Rectal smooth muscle tissue (tissue), 1 donor: ENCODE measurements around the gene MYF6.

ENCODE experiments used
- H3K27ac ChIP-seq: one replicate; pipeline ENCODE4 v1.7.0; 2013; ENCODE audit warnings: low read depth, low read length, inconsistent platforms
- H3K27me3 ChIP-seq: one replicate; pipeline ENCODE4 v1.7.0; 2013; ENCODE audit warnings: low read length; ENCODE audit not compliant: control insufficient read depth, insufficient read depth
- H3K36me3 ChIP-seq: one replicate; pipeline ENCODE4 v1.7.0; 2013; ENCODE audit warnings: low read length; ENCODE audit not compliant: control insufficient read depth, insufficient read depth
- H3K4me1 ChIP-seq: one replicate; pipeline ENCODE4 v1.7.0; 2013; ENCODE audit warnings: low read length; ENCODE audit not compliant: control insufficient read depth, insufficient read depth
- H3K4me3 ChIP-seq: one replicate; pipeline ENCODE4 v1.7.0; 2013; ENCODE audit warnings: low read length
- H3K9ac ChIP-seq: one replicate; pipeline ENCODE4 v1.7.0; 2013; ENCODE audit warnings: low read length

The MYF6 gene

GRCh38 chr12:80690513-80690912 lies 16.9 kb upstream of the MYF6 start:
- Histone ChIP-seq H3K27me3 (no peaks in the 10 kb centered on the region), H3K9ac (no peak overlapping the region), H3K36me3 (no peaks in the 10 kb centered on the region), H3K4me3 (no peak overlapping the region), H3K4me1 (no peaks in the 10 kb centered on the region), H3K27ac (no peak overlapping the region)

GRCh38 chr12:80692114-80692513 lies 15.3 kb upstream of the MYF6 start:
- H3K36me3 ChIP-seq: no peaks in the 10 kb centered on the region
- no peak overlapping the region for H3K9ac ChIP-seq
- H3K4me3 ChIP-seq: no peak overlapping the region
- H3K27me3 ChIP-seq: no peaks in the 10 kb centered on the region
- no peak overlapping the region for H3K27ac ChIP-seq
- no peaks in the 10 kb centered on the region for H3K4me1 ChIP-seq

GRCh38 chr12:80697270-80697887 lies 10.1 kb upstream of the MYF6 start:
- Histone ChIP-seq H3K27ac (no peak overlapping the region), H3K27me3 (no peaks in the 10 kb centered on the region), H3K4me3 (no peak overlapping the region), H3K4me1 (no peaks in the 10 kb centered on the region), H3K36me3 (no peaks in the 10 kb centered on the region), H3K9ac (no peak overlapping the region)

- no peak overlapping the region for H3K27ac ChIP-seq
- H3K9ac ChIP-seq: no peak overlapping the region
- H3K27me3 ChIP-seq: no peaks in the 10 kb centered on the region
- H3K4me1 ChIP-seq: no peaks in the 10 kb centered on the region
- no peaks in the 10 kb centered on the region for H3K36me3 ChIP-seq
- H3K4me3 ChIP-seq: no peak overlapping the region
These were observed 9.2 kb upstream of the MYF6 start for GRCh38 chr12:80698256-80698655.

GRCh38 chr12:80698847-80699542 lies 8.4 kb upstream of the MYF6 start:
- no peaks in the 10 kb centered on the region for H3K4me1 ChIP-seq

GRCh38 chr12:80700327-80700726 lies 7.1 kb upstream of the MYF6 start:
- Histone ChIP-seq H3K4me1 (no peaks in the 10 kb centered on the region), H3K27ac (no peak overlapping the region), H3K36me3 (no peaks in the 10 kb centered on the region), H3K9ac (no peak overlapping the region), H3K4me3 (no peak overlapping the region), H3K27me3 (no peaks in the 10 kb centered on the region)

More at GRCh38 chr12:80698847-80699542, 8.4 kb upstream of the MYF6 start:
- no peaks in the 10 kb centered on the region for H3K27me3 ChIP-seq
- H3K36me3 ChIP-seq: no peaks in the 10 kb centered on the region
- no peak overlapping the region for H3K9ac ChIP-seq
- H3K27ac ChIP-seq: no peak overlapping the region
- H3K4me3 ChIP-seq: no peak overlapping the region

GRCh38 chr12:80701388-80701787 lies 6.0 kb upstream of the MYF6 start:
- H3K4me3 ChIP-seq: no peak overlapping the region
- H3K27me3 ChIP-seq: no peaks in the 10 kb centered on the region
- no peaks in the 10 kb centered on the region for H3K4me1 ChIP-seq
- H3K36me3 ChIP-seq: no peaks in the 10 kb centered on the region
- H3K27ac ChIP-seq: no peak overlapping the region
- H3K9ac ChIP-seq: no peak overlapping the region

GRCh38 chr12:80702889-80703805 lies 4.3 kb upstream of the MYF6 start:
- H3K27ac ChIP-seq: no peak overlapping the region
- no peaks in the 10 kb centered on the region for H3K4me1 ChIP-seq
- no peak overlapping the region for H3K4me3 ChIP-seq
- no peak overlapping the region for H3K9ac ChIP-seq
- H3K27me3 ChIP-seq: no peaks in the 10 kb centered on the region
- H3K36me3 ChIP-seq: no peaks in the 10 kb centered on the region

GRCh38 chr12:80704420-80704819 lies 3.0 kb upstream of the MYF6 start:
- Histone ChIP-seq H3K9ac (no peak overlapping the region), H3K27me3 (no peaks in the 10 kb centered on the region), H3K27ac (no peak overlapping the region), H3K36me3 (no peaks in the 10 kb centered on the region), H3K4me3 (no peak overlapping the region), H3K4me1 (no peaks in the 10 kb centered on the region)

GRCh38 chr12:80707830-80708258 lies 410 bp downstream of the MYF6 start:
- no peaks in the 10 kb centered on the region for H3K27me3 ChIP-seq
- no peak overlapping the region for H3K27ac ChIP-seq
- no peak overlapping the region for H3K4me3 ChIP-seq
- no peaks in the 10 kb centered on the region for H3K36me3 ChIP-seq
- no peak overlapping the region for H3K9ac ChIP-seq
- no peaks in the 10 kb centered on the region for H3K4me1 ChIP-seq

- H3K27me3 ChIP-seq: no peaks in the 10 kb centered on the region
- no peak overlapping the region for H3K4me3 ChIP-seq
- H3K36me3 ChIP-seq: no peaks in the 10 kb centered on the region
- no peak overlapping the region for H3K27ac ChIP-seq
- no peak overlapping the region for H3K9ac ChIP-seq
- no peaks in the 10 kb centered on the region for H3K4me1 ChIP-seq
These were observed 983 bp downstream of the MYF6 start for GRCh38 chr12:80708259-80708974.

- Histone ChIP-seq H3K36me3 (no peaks in the 10 kb centered on the region), H3K9ac (no peak overlapping the region), H3K27me3 (no peaks in the 10 kb centered on the region), H3K4me3 (no peak overlapping the region), H3K4me1 (no peaks in the 10 kb centered on the region), H3K27ac (no peak overlapping the region)
These were observed 1.5 kb downstream of the MYF6 start for GRCh38 chr12:80708975-80709328.
